IMR-90 (cell line): ENCODE results near the gene IRF5.

Experiments used
- MAZ ChIP-seq: IDR thresholded peaks from 2 replicates; pipeline ENCODE4 v1.6.1; 2012; ENCODE audit warnings: low read depth, mild to moderate bottlenecking, low read length, improper control_type of control experiment, moderate library complexity, borderline replicate concordance
- MXI1 ChIP-seq: IDR thresholded peaks from 2 replicates; pipeline ENCODE4 v1.6.1; 2012; ENCODE audit warnings: low read depth, mild to moderate bottlenecking, low read length, moderate library complexity, borderline replicate concordance
- POLR2A ChIP-seq: IDR thresholded peaks from 2 replicates; pipeline ENCODE4 v1.6.1; 2012; ENCODE audit warnings: mild to moderate bottlenecking, low read depth, low read length
- SMC3 ChIP-seq: fragments of 150-350 bp; IDR thresholded peaks from 2 replicates; pipeline ENCODE4 v1.6.1; 2016; ENCODE audit warnings: low read depth, mild to moderate bottlenecking, antibody characterized with exemption, low read length, moderate library complexity
- TF ChIP-seq, protein P1 (sequence below): conservative IDR thresholded peaks from 2 replicates; pipeline ENCODE4 v1.5.1; 2012; ENCODE audit warnings: mild to moderate bottlenecking, low read depth, low read length, improper control_type of control experiment
- TF ChIP-seq, protein P2 (sequence below): fragments of 150-350 bp; IDR thresholded peaks from 2 replicates; pipeline ENCODE4 v1.6.1; 2017; ENCODE audit warnings: mild to moderate bottlenecking, antibody characterized with exemption, low read length, low read depth

DNA sequence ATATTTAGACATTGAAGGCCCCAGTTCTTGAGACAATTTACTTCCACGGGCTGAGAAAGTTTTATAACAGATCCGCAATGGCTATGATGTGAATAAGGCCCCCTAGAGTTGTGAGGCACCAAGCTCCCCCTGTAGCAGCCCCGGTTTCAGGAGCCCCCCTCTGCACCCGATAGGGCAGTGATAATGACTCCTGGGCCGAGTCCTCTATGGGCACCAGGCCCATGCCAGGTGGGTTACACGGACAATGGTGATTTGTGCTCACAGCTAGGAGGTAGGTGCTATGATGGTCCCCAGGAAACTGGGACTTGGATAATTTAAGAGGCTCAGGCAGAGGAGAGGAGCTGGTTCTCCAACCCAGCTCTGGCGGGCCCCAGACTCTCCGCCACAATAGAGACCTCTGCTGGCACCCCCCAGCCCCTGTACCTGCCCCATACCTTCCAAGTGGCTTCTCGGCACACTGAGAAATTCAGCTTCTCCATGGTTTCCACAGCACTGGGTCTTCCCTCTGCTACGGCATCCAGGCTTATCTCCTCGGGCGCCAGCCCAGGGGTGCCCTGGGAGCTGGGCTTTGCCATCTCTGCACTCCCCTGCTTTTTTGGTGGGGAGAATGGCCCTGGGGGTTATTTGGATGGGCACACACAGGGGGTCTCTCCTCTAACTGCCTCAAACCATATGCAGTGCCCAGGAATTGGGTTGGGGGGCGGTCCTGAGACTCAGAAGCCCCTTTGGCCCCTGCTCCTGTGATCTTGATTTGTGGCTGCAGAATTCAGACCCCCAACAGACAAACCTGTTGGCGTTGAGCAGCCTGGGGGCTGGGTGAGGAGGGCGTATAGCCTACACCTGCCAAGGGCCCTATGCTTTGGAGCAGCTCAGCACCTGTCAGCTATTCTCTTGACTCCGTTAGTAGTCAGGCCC, 15.0 kb upstream of the IRF5 start:
- TF ChIP-seq, protein P1, sequence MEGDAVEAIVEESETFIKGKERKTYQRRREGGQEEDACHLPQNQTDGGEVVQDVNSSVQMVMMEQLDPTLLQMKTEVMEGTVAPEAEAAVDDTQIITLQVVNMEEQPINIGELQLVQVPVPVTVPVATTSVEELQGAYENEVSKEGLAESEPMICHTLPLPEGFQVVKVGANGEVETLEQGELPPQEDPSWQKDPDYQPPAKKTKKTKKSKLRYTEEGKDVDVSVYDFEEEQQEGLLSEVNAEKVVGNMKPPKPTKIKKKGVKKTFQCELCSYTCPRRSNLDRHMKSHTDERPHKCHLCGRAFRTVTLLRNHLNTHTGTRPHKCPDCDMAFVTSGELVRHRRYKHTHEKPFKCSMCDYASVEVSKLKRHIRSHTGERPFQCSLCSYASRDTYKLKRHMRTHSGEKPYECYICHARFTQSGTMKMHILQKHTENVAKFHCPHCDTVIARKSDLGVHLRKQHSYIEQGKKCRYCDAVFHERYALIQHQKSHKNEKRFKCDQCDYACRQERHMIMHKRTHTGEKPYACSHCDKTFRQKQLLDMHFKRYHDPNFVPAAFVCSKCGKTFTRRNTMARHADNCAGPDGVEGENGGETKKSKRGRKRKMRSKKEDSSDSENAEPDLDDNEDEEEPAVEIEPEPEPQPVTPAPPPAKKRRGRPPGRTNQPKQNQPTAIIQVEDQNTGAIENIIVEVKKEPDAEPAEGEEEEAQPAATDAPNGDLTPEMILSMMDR: no peak
- TF ChIP-seq SMC3: no peak
- TF ChIP-seq POLR2A: no peak
- TF ChIP-seq MXI1: no peak
- TF ChIP-seq, protein P2, sequence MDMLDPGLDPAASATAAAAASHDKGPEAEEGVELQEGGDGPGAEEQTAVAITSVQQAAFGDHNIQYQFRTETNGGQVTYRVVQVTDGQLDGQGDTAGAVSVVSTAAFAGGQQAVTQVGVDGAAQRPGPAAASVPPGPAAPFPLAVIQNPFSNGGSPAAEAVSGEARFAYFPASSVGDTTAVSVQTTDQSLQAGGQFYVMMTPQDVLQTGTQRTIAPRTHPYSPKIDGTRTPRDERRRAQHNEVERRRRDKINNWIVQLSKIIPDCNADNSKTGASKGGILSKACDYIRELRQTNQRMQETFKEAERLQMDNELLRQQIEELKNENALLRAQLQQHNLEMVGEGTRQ: no peak
- TF ChIP-seq MAZ: no peak
